ENCODE data around the gene FTSJ3.

DNA sequence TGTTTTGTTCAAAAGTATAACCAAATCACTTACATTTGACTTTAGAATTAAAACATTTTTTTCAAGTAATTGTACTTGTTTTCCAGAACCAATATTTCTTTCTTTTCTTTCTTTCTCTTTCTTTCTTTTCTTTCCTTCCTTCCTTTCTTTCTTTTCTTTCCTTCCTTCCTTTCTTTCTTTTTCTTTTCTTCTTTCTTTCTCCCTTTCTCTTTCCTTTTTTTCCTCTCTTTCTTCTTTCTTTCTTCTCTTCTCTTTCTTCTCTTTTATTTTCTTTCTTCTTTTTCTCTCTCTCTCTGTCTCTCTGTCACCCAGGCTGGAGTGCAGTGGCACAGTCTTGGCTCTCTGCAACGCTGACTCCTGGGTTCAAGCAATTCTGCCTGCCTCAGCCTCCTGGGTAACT is 26.7 kb downstream of the FTSJ3 start:
- no peak for TF ChIP-seq CTCF (conservative IDR thresholded peaks at IDR 0.05)
- no peak for TF ChIP-seq ZFX (IDR thresholded peaks at IDR 0.05)

All from C4-2B (cell line).